Stomach (tissue), 9 donors: ENCODE results near the gene LEMD2. TPM values are rescaled to one million over a fixed set of nuclear protein-coding genes. Genes with fewer than 3 reads are reported as not detected.

Source experiments
- DNase-seq, 2 donors: peaks; one replicate each; pipeline versions ENCODE4 v3.0.0 to v3.0.0-alpha.2; 2013 to 2019
- H3K27ac ChIP-seq, 5 donors: fragments of 200-600 bp in 4 of 5; sonication (generic) in 4 of 5; one replicate each; pipeline ENCODE4 v1.5.1; 2013 to 2019; ENCODE audit warnings: mild to moderate bottlenecking in 1 of 5, moderate library complexity in 1 of 5
- H3K27me3 ChIP-seq, 3 donors: fragments of 200-600 bp; sonication (generic); one replicate each; pipeline ENCODE4 v1.5.1; 2017 to 2019; ENCODE audit warnings: mixed run types in 1 of 3
- H3K36me3 ChIP-seq, 4 donors: fragments of 200-600 bp; sonication (generic); 1 replicate in 3 of 4; 2 replicates in 1 of 4; pipeline ENCODE4 v1.5.1; 2016 to 2019
- H3K4me1 ChIP-seq, 4 donors: fragments of 200-600 bp; sonication (generic); one replicate each; pipeline ENCODE4 v1.5.1; 2016 to 2019
- H3K4me3 ChIP-seq, 4 donors: fragments of 200-600 bp; sonication (generic) in 3 of 4; one replicate each; pipeline ENCODE4 v1.5.1; 2016 to 2019; ENCODE audit warnings: mild to moderate bottlenecking in 1 of 4
- H3K9me3 ChIP-seq, 4 donors: fragments of 200-600 bp; sonication (generic); one replicate each; pipeline ENCODE4 v1.5.1; 2016 to 2019
- EP300 ChIP-seq: sonication (generic); formaldehyde crosslinking; IDR thresholded peaks from one replicate; pipeline ENCODE4 v1.6.1; 2017; ENCODE audit warnings: antibody characterized with exemption
- POLR2A ChIP-seq, 4 donors: fragments of 450-650 bp; IDR thresholded peaks; one replicate each; pipeline ENCODE4 v1.6.1; 2016; ENCODE audit warnings: antibody characterized with exemption in 4 of 4, control low read depth in 2 of 4, mild to moderate bottlenecking in 1 of 4, moderate library complexity in 1 of 4
- POLR2AphosphoS5 ChIP-seq, 3 donors: sonication (generic); formaldehyde crosslinking; IDR thresholded peaks; one replicate each; pipeline ENCODE4 v1.6.1; 2016; ENCODE audit warnings: antibody characterized with exemption in 3 of 3
- WGBS, 5 donors: extraction: QIAGEN DNeasy Blood & Tissue Kit in 3 of 5; methylation state at CpG; one replicate each; pipeline versions ENCODE4 v1.1.5 to v1.1.7; 2013 to 2018; 5-methylcytosine and 5-hydroxymethylcytosine counted together
- intact Hi-C: fragments of 100-400 bp; cut with DNase I; formaldehyde crosslinking; loops from one replicate; pipeline ENCODE4 v1.15.1; 2023; ENCODE audit warnings: low total_unique reads
- polyA plus RNA-seq, 3 donors: library from polyadenylated mRNA; stranded (reverse); fragments of 200-250 nt; gene quantifications; one replicate each; pipeline ENCODE4 v1.2.3, GENCODE V29; 2013
- total RNA-seq, 5 donors: library from RNA; depleted of rRNA; stranded (reverse); fragments of >200 nt; gene quantifications; one replicate each; pipeline versions ENCODE4 v1.1.0 to v1.2.3, GENCODE V29; 2014 to 2016
- TF ChIP-seq, protein P1 (sequence below), 7 experiments: fragments of 450-650 bp in 4 of 7; fragments of 200-600 bp in 3 of 7; sonication (generic) in 3 of 7; IDR thresholded peaks; one replicate each; pipeline ENCODE4 v1.5.1; 2016 to 2019; ENCODE audit warnings: antibody characterized with exemption in 7 of 7, control low read depth in 2 of 7, mild to moderate bottlenecking in 1 of 7
- donor health status: healthy with polysubstance abuse.
- donor health status: Bipolar disorder and iron deficiency.
- donor health status: healthy.

LEMD2 gene
- total and polyA plus RNA-seq, 8 donors, result 22.0 to 428 (median 54.2) TPM

DNA sequence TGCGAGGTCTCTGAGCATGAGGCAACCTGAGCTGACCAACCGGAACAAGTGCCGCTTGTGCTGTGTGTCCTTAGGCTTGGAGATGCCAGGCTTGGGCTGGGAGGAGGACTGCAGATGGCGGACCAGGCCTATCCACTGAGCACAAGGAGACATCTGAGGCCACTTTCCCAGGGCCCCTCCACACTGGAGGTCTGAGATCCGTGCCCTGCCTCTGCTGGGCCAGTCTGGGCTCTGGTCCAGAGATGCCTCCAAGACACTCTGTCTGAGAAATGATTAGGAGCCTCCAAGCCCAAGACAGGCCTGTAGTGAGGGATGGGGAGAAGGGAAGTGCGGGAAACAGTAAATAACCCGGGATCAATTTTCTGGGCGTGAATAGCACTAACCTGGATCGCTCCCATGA lies 17.9 kb upstream of the LEMD2 start:
- Histone ChIP-seq H3K36me3 (no peaks in the 10 kb centered on the region), H3K4me1 (peaks cover 0 to 5% (median 0%) of the 10 kb centered on the region in 4 donors), H3K27ac (no peak overlapping the region), H3K9me3 (no peaks in the 10 kb centered on the region), H3K27me3 (peaks cover 0 to 83% (median 14%) of the 10 kb centered on the region in 3 donors), H3K4me3 (no peak overlapping the region)
- TF ChIP-seq, protein P1, sequence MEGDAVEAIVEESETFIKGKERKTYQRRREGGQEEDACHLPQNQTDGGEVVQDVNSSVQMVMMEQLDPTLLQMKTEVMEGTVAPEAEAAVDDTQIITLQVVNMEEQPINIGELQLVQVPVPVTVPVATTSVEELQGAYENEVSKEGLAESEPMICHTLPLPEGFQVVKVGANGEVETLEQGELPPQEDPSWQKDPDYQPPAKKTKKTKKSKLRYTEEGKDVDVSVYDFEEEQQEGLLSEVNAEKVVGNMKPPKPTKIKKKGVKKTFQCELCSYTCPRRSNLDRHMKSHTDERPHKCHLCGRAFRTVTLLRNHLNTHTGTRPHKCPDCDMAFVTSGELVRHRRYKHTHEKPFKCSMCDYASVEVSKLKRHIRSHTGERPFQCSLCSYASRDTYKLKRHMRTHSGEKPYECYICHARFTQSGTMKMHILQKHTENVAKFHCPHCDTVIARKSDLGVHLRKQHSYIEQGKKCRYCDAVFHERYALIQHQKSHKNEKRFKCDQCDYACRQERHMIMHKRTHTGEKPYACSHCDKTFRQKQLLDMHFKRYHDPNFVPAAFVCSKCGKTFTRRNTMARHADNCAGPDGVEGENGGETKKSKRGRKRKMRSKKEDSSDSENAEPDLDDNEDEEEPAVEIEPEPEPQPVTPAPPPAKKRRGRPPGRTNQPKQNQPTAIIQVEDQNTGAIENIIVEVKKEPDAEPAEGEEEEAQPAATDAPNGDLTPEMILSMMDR (IDR thresholded peaks at IDR 0.05), result no peak
- no peak for TF ChIP-seq POLR2AphosphoS5 (IDR thresholded peaks at IDR 0.05)
- TF ChIP-seq EP300, result no peak
- TF ChIP-seq POLR2A (IDR thresholded peaks at IDR 0.05), result no peak
- 75 to 81% (median 78%) methylated on average over 9 of the region's 9 CpGs for WGBS, 5 donors
- DNase-seq, result no peak
- intact Hi-C loops, result no loop called here

DNA sequence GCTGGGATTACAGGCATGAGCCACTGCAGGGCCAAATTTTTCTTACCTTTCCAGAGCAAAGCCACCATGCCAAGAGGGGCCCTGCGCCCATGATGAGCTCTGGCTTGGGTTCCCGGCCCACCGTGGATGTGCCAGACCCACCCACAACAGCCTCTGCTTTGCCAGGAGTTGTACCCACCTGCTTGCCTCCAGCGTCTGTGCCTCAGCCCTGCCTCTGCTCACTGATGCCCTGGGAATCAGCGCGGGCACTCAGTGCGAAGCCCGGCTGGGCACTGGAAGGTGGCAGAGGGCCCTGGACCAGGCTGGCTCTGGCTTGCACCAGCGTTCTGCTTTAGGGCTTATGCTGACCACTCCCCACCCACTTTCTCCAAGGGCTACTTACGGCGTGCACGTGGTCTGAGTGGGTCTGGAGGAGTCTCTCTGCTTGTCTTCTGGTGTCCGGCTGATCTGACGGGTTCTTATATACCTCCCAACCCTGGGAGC lies 14.7 kb upstream of the LEMD2 start, which contains the start of gene MLN:
Gene MLN, minus strand, starts transcription at position 433 of the 483 bp plus-strand sequence. CDS start 2,840 bp downstream, outside the sequence.
- no peak within 1 kb of the TSS for H3K4me3 ChIP-seq
- H3K27ac ChIP-seq, result no peak within 1 kb of the TSS
- H3K4me1 ChIP-seq, result peaks cover 0 to 5% (median 0%) of the 10 kb centered on the region in 4 donors
- 75 to 91% (median 77%) methylated on average over 8 to 14 of the region's 14 CpGs for WGBS, 5 donors
- TF ChIP-seq EP300 (no peak), POLR2A (IDR thresholded peaks at IDR 0.05) (no peak), POLR2AphosphoS5 (IDR thresholded peaks at IDR 0.05) (no peak)
- TF ChIP-seq, protein P1 (IDR thresholded peaks at IDR 0.05), result no peak
- DNase-seq, result no peak
- peaks cover 0 to 94% (median 10%) of the 10 kb centered on the region in 3 donors for H3K27me3 ChIP-seq
- H3K36me3 ChIP-seq, result no peaks in the 10 kb centered on the region
- intact Hi-C loops, result no loop called here
- H3K9me3 ChIP-seq, result no peaks in the 10 kb centered on the region

DNA sequence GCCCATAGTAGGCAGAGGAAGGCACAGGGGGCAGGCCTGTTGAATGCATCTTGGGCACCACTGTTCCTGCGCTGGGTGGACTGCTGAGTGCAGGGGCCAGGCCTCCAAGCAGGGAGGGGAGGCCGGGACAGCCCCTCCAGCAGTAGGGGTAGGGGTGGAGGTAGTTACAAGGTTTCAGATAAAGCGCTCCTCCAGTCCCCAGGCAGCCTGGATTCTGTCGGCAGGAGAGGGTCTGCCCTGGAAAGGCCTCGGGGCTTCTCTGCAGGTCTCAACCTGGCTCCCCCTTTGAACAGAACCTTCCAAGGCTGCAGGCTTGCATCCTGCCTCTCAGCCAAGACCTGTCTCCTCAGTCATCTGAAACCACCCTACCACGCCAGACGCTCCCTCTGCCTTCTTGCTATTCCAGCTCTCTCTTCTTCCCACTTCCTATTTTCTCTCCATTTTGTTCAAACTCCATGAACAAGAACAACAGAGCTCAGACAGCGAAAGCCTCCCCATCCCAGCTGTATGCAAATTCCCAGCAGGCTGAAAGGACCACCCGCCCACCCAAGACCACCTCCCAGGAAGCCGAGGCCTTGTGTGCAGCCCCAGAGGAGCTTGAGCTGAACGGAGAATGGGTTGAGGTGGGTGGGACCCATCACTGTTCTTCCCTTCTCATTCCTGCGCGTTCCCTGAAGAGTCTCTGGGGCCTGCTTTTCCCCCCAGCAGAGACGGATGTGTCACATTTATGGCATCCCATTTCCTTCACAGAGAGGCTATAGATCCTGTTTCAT lies 13.4 kb upstream of the LEMD2 start:
- intact Hi-C loops, result no loop called here
- peaks cover 0 to under 1% (median 0%) of the 10 kb centered on the region in 4 donors for H3K4me1 ChIP-seq
- 59 to 77% (median 75%) methylated on average over 12 to 14 of the region's 14 CpGs for WGBS, 5 donors
- H3K27me3 ChIP-seq, result peaks cover 0 to 94% (median 10%) of the 10 kb centered on the region in 3 donors
- no peak overlapping the region for H3K27ac ChIP-seq
- no peaks in the 10 kb centered on the region for H3K36me3 ChIP-seq
- no peak overlapping the region for H3K4me3 ChIP-seq
- TF ChIP-seq, protein P1 (IDR thresholded peaks at IDR 0.05), result no peak
- TF ChIP-seq POLR2A (IDR thresholded peaks at IDR 0.05) (no peak), POLR2AphosphoS5 (IDR thresholded peaks at IDR 0.05) (no peak), EP300 (no peak)
- H3K9me3 ChIP-seq, result no peaks in the 10 kb centered on the region
- no peak for DNase-seq

DNA sequence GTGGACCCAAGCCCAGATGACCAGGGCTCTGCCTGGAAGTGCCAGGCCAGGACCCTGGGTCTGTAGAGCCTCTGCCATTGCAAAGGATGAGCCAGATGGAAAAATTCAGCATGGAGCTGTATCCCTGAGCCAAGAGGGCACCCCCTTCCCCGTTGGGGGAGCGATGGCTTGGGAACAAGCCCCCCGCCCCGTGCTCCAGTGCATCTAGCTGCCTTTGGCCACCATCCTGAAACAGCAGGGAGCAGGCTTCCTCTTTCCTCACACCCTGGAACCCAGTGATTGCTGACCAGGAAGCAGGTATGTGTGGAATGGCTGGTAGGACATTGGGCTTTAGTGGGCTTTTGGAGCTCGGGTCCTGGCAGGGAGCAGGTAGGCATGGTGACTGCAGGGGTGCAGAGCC lies 12.7 kb upstream of the LEMD2 start:
- no peaks in the 10 kb centered on the region for H3K36me3 ChIP-seq
- no peaks in the 10 kb centered on the region for H3K9me3 ChIP-seq
- intact Hi-C loops, result no loop called here
- H3K27me3 ChIP-seq, result peaks cover 0 to 92% (median 16%) of the 10 kb centered on the region in 3 donors
- TF ChIP-seq EP300, result no peak
- no peak for TF ChIP-seq POLR2A (IDR thresholded peaks at IDR 0.05)
- TF ChIP-seq, protein P1 (IDR thresholded peaks at IDR 0.05), result no peak
- TF ChIP-seq POLR2AphosphoS5 (IDR thresholded peaks at IDR 0.05), result no peak
- no peaks in the 10 kb centered on the region for H3K4me1 ChIP-seq
- H3K4me3 ChIP-seq, result no peak overlapping the region
- no peak overlapping the region for H3K27ac ChIP-seq
- WGBS, 5 donors, result 40 to 83% (median 79%) methylated on average over 1 to 5 of the region's 5 CpGs
- no peak for DNase-seq
